HG03342 (cell line): ENCODE results near the gene SYNJ2.

Experiments used
- ATAC-seq: cut with Tn5 transposase; IDR thresholded peaks from one replicate; pipeline ENCODE4 v1.9.1; 2021; ENCODE audit warnings: mild to moderate bottlenecking, moderate library complexity; ENCODE audit not compliant: unreplicated experiment

SYNJ2 gene

DNA sequence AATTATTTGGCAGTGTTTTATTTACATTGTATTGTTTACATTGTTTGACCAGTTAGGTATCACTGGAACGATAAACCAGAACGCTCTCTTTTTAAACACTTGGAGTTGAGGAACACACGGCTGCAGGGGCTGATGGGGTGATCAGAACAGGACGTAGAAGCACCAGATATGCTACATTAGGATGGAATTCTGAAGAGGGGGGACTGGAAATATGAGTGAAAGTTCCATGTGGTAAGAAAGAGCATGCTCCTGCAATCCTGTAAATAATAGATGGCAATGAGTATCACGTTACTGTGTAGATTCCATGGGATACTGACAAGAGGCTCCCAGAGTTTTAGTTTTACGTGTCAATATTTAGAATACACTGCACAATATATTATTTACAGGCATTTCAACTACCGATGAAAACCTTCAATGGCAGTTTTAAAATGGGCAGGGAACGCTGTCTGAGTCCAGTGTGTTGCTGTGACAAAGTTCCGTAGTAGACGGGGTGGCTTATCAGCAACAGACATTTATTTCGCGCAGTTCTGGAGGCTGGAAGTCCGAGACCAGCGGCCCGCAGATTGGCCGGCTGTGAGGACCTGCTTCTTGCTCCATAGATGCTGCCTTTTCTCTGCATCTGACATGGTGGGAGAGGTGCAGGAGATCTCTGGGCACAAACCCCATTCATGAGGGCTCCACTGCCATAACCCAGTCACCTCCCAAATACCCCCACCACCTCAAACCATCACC lies 43.1 kb downstream of the SYNJ2 start:
- ATAC-seq = no peak

DNA sequence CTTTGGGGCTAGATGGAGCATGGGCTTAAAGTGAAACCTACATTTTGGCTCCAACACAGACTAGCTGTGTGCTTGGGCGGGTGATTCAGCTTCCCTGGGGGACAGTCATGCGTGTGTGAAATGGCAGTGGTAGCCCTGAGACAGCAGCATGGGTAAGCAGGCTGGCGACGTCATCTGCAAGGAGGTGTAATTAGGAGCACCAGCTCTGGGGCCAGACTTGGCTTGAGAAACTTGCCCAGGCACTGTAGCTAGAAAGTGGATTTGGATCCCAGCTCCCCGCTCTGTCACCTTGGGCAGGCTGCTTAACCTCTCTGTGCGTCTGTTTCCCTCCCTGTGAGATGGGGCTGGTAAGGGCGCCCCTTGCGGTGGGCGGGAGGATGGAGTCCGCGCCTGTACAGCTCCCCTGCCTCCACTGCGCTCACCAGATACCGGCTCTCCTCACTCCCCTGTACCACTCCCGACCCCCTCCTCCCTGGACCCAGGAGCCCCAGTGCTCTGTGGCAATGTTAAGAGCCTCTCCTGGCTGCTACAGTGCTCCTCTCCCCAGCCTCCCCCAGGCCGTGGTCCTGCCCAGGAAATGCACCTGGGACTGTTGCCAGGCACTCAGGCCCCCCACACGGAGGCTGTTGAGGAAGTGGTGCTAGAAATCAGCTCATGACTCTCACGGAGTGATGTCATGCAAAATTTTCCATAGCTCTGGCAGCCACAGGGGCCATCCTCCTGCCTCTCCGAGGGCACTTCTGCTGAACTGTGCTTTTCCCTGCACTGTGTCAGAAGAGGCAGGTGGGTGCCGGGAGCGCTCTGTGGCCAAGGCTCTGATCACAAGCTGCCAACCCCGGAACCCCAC lies 44.6 kb downstream of the SYNJ2 start:
- peak; percentile 79 for ATAC-seq

DNA sequence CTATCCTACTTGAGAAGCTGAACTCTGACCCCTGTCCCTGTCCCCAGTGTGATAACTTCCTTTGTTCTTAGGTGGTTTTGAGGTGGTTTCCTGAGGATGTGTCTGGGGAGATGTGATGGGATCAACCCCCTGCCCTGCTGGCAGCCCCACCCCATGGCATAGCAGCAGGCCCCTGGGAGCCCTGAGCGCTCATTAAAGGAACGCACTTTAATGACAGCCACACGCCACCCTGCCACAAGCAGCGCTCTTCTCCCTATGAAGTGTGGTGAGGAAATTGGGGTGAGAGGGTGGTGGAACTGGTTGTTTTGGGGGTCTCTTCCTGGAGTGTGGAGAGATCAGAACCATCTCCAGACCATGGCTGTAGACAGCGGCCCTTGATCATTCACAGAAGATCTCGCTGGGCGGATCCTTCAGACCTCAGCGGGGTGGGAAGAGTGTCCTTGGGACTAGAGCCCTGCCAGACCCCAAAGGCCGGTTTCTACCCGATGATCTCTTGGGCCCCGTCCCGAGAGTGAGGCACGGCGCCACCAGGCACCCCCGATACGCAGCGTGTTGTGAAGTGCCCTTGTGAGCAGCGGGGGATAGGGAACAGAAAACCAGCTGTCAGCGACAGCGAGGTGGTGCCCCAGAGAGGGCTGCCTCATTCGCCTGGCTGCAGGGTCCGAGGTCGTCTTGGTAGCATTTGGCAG lies 45.4 kb downstream of the SYNJ2 start:
- no peak for ATAC-seq

DNA sequence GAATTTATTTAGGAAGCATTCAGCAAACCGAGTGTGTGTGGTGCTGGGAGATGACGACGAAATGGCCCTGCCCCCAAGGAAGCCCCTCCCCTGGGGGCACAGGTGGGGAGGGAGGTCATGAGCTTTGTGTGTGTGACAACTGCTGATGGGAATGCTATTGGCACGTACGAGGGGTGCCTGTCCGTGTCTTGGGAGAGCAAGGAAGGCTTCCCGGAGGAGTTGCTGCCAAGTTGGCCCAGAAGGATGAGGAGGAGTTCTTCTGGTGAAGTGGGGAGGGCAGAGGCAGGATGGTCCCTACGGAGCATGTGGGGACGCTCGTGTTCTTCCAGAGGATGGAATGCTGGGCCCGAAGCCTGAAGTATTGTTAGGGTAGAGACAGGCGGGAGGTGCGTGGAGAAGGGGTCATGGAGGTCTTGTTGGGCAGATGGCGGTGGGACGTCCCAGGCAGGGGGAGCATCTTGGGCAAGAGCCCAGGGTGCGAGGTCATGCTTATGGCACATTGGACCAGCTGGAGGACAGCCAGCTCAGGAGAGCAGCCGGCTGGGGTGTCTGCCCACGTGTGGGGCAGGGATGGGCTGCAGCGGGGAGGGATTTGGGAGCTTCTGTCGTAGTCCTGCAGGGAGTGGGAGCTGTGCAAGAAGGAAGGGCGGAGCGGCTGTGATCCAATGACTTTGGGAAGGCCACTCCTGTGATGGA lies 46.1 kb downstream of the SYNJ2 start:
- no peak for ATAC-seq

DNA sequence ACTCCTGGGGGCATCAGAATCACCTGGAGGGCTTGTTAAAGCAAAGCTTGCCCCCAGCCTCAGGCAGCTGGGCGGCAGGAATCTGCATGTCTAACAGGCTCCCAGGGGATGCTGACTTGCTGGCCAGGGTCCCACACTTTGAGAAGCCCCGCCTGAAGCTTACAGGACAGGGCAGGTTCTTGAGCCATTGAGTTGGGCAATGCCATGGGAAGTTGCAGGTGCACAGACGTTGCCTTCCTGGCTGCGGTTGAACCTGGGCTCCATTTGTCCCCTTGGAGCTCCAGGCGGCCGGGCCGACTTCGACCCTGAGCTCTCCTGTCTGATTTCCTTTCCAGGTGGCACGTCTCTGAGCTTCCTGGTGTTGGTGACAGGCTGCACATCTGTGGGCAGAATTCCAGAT lies 46.8 kb downstream of the SYNJ2 start:
- ATAC-seq = no peak

DNA sequence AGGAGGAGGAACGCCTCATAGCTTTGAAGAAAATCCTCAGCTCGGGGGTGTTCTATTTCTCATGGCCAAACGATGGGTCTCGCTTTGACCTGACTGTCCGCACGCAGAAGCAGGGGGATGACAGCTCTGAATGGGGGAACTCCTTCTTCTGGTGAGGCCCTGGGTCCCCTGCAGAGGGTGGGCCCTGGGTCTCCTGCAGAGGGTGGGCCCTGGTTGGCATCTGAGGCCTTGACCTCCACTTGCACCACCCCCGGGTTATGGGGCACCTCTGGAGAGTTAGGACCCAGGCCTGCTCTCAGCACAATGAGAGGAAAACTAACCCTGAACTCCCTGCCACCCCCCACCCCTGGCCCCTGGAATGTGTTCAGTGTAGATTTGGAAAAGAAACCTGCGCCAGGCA lies 47.2 kb downstream of the SYNJ2 start:
- no peak for ATAC-seq

DNA sequence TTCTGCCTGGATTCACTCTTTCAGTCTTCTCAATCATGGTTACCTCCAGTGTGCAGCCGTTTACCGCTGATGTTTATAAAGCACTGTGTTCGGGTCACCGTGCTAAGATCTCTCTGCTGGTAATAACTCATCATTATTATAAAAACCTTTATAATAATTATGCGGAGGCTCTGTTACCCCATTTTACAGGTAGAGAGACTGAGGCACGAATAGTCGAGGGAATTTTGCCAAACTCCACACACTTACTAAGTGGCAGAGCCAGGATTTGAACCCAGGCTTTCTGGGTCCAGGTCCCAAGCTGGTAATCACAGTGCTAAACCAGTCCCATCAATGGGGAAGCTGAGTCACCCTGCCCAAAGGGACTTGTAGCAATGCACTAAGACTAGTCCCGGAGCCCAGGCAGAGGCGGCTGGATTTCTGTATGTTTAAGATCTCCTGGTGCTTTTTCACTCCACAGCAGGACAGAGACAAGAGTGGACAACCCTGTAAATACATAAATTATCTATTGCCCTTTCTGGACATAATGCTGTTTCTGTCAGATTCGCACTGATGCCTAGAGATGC lies 48.1 kb downstream of the SYNJ2 start:
- no peak for ATAC-seq

DNA sequence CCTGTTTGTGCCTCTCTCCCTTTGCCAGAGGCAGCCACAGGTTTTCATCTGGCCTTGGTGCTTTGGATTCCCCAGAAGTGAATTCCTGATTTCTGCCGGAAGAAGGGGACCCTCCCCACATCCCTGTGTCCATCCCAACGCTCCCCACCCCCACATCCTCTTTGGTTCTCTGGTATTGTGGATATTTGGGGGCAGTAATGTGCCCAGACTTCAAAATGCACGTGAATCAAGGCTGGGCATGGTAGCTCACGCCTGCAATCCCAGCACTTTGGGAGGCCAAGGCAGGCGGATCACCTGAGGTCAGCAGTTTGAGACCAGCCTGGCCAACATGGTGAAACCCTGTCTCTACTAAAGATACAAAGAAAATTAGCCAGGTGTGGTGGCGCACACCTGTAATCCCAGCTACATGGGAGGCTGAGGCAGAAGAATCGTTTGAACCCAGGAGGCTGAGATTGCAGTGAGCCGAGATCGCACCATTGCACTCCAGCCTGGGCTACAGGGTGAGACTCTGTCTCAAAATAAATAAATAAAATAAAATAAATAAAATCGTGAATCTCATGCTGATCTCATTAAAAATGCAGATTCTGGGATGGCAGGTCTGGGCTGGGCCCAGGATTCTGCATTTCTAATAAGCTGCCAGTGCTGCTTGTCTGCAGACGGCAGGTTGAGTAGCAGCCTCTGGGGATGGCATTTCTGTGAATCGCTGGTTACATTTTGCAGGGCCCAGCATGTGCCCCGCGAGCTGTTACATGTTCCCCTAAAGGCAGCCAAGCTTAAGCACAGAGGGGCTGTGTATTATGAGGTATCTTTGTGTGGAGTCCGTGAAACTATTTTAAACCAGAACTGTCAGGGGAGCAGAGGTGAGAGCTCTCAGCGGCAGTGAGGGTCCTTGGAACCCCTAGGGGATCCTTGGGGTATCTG lies 49.0 kb downstream of the SYNJ2 start:
- no peak for ATAC-seq

DNA sequence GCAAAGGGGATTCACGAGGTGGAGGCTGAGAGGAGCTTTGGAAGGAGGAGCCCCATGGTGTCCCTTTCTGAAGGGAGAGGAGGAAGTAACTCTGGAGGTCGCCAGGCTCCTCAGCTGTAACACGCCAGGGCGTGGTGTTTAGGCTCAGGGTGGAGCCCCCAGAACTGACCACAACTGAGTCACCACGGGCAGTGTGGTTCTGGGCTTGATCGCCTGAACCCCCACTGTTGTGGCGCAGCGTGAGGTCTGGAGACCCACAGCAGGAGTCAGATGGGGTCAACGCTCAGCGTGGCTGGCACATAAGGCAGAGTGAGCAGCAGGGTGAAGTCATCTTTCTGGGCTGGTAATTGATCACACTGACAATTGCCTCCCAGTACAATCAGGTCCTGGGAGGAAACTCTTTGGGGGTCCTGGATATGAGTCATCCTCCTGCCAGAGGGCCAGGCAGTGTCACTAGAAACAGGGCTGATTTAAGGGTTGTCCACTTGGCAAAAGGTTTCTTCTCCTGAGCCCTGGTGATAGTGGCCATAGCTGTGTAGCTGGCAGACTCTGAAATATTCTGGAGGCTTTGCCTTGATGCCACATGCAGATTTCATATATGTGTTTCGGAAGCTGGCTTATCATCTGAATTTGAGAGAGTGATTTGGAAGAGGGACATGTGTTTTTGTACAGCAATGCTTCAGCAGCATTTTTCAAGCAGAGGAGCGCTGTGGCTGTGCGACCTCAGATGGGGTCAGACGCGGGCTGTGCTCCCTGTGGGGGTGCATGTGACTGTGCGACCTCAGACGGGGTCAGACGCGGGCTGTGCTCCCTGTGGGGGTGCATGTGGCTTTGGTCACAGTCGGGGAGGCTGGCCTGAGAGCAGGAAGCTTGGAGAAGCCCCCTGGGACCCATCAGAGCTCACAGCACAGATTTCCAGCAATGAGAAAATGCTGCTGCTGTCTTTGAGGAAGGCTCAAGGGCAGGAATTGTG lies 50.0 kb downstream of the SYNJ2 start:
- no peak for ATAC-seq

DNA sequence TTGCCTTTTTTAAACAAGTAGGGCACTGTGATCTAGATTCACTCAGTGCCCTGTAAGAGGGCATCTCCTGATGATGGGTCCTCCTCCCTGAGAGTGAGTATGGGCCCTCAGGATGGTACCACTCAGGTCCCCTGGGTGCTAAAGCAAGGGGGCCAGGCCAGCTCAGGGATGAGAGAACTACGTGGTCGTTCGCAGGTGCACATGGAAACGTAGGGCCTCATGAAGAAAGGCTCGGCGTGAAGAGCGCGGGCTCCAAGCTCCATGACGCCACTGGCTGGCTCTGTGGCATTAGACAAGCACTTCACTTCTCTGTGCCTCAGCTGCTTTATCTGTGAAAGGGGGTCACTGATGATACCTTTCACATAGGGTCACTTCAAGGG lies 50.7 kb downstream of the SYNJ2 start:
- no peak for ATAC-seq

DNA sequence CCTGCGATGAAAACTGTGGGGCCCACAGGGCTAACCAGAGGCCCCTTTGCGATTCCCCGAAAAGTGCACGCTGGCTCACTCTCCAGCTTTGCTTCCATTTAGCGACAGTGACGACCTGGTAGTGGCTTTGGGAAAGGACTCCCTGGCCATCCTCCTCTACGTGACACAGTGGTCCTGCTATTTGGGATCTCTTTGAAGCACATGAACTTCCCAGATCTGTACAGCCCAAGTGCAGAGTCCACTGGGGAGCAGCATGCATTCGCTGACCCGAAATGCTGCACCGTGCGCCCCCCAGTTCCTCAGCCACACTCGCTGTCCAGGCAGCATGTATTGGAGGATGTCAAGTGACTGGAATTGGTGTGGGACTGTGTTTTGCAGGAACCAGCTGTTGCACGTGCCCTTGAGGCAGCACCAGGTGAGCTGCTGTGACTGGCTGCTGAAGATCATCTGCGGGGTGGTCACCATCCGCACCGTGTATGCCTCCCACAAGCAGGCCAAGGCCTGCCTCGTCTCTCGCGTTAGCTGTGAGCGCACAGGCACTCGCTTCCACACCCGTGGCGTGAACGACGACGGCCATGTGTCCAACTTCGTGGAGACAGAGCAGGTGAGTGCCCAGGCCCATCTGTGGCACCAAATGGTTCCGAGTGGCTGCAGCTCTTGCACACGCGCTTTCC lies 51.6 kb downstream of the SYNJ2 start:
- ATAC-seq = no peak

DNA sequence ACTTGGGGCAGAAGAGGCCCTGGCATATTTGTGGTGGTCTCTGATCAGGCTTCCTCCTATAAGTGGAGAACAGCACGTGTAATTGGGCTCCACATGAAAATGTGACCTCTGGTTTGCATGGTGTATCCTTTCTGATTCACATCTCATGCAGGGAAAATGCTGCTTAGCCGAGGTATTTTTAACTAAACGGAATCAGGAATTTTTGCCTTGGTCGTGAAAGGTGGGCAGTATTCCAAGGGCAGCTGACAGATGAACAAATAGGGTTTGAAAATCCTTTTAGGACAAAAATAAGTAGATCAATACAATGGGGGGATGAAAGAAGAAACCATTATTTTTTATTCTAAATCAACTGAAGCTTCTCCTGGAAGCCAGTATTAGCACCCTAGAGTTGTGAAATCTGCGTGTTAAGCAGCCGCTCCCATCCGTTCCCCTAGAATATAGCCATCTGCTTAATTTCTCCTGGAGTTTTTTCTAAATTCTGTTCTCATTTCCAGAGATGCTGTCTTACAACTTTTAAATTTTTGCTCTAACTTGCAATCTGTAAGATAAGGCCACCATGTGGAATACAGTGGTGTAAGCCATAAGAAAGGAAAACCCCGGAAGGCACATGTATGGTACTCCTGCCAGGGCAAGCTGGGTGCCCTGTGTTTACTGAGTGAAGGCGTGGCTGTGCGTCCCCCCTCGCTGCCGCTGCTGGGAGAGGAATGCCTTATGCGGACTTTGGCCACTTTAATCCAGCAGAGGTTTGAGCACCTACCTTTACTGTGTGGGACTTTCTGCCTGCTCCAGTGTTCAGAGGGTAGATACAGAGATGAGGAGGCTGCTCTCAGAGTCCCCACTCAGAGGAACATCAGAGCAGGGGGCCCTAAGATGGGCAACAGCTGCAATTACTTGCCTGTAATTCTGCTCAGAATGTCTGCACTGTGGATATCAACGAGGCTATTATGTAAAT lies 52.4 kb downstream of the SYNJ2 start:
- ATAC-seq = no peak

DNA sequence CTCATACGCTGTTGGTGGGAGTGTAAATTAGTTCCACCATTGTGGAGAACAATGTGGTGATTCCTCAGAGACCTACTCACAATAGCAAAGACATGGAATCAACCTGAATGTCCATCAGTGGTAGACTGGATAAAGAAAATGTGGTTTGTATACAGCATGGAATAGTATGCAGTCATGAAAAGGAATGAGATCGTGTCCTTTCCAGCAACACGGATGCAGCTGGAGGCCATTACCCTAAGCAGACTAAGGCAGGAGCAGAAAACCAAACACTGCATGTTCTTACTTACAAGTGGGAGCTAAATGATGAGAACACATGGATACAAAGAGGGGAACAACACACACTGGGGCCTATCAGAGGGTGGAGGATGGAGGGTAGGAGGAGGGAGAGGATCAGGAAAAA lies 54.6 kb downstream of the SYNJ2 start:
- no peak for ATAC-seq

DNA sequence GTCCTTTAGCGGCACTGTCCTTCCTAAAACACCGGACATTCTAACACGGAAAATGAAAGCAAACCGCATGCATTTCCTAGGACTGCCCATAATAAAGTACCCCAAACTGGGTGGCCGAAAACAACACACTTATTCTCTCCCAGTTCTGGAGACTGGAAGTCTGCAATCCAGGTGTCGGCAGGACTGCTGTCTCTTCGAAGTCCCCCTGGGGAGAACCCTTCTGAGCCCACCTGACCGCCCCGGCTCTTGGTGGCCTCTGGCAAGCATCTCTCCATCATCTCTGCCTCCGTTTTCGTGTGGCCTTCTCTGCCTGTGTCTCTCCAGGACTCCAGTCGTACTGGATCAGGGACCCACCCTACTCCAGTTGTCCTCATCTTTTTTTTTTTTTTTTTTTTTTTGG lies 55.4 kb downstream of the SYNJ2 start:
- ATAC-seq = no peak

DNA sequence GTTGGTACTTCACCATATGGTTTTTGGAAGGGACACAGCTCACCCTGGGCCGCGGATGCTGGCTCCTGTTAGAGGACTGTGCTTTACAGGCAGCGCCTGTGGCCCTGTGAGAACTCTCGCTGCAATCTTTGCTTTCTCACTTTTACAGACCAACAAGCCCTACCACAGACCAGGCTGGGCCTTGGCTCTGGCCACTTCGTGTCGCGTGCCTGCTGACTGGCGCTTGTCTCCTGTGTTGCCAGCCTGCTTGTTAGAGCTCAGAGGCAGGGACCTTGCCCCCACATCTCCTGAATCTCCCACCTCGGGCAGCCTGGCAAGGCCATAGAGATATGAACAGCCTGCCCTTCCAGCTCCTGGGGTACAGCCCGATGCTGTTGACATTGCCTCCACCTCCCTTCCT lies 56.1 kb downstream of the SYNJ2 start:
- ATAC-seq = no peak

DNA sequence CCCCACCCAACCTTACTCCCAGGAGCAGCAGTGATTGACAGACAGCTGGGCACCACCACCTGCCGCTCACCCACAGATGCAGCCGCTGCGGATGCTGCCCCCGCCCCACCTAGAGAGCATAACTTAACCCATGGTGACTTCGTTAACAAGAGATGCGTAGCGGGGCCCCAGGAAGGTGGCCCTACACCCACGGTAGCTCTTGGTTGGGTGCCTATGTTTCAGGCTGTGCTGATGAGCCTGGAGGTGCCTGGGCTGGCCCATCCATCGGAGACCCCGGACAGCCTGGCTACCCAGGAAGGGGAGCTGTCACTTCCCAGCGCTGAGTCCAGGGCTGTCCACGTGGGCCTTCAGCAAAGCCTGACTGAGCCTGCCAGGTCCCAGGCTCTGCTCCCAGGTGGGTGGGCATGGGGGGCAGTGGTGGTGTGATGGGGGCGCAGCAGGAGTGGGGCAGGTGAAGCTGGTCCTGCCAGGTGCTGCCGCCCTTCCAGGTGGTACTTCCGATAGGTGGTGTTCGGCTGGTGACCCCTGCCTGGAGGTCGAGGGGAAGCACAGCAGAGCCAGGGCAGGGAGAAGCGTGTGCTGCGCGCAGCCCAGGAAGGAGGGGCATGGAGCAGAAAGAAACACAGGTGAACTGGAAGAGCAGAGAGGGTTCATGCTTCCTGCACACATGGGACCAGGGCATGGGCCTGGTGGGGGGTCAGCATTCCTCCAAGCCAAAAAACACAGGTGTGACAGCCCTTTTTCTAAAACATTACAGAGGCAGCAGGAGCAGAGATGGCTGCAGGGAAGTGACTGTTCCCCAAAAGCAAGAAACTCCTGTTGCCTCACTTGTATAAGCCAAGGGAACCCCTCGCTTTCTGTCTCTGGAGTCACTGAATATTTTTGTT lies 56.9 kb downstream of the SYNJ2 start:
- no peak for ATAC-seq
